NCI-H1092 treated with DMSO at 0.1 percent for 48 hours (cell line): ENCODE results near the gene TOMM22.

Source experiments
- DNase-seq: peaks from one replicate; lab custom pipeline; 2025; lab: John Stamatoyannopoulos, UW

TOMM22 gene

GRCh38 chr22:38733724-38734381 is 52.1 kb downstream of the TOMM22 start:
- peak; percentile 87 for DNase-seq

- no peak for DNase-seq
These were observed 52.8 kb downstream of the TOMM22 start for GRCh38 chr22:38734421-38735100.
